Loucy (cell line): ENCODE results near the gene ARHGEF10L.

ENCODE experiments used
- CTCF ChIP-seq: fragments of 200-600 bp; sonication (generic); conservative IDR thresholded peaks from 2 replicates; pipeline ENCODE4 v1.5.1; 2014; ENCODE audit warnings: mild to moderate bottlenecking, antibody characterized with exemption, low read length
- EZH2phosphoT487 ChIP-seq: fragments of 200-600 bp; IDR thresholded peaks from 2 replicates; pipeline ENCODE4 v1.6.1; 2018; ENCODE audit warnings: antibody characterized with exemption, mild to moderate bottlenecking, moderate library complexity, borderline replicate concordance

GRCh38 chr1:17622823-17623222 lies 83.3 kb downstream of the ARHGEF10L start:
- TF ChIP-seq CTCF = no peak
- no peak for TF ChIP-seq EZH2phosphoT487
